ENCODE data around the gene ARMC5. TPM values are rescaled to one million over a fixed set of nuclear protein-coding genes. Genes with fewer than 3 reads are reported as not detected.
"Not testable (repeated sequence)": the region's sequence is repeated elsewhere in the genome, so short reads cannot be mapped to it uniquely, and the experiment has no call there.

ARMC5 gene
- polyA plus RNA-seq, 1 donor from 2014 or later, result 9.5 TPM

DNA sequence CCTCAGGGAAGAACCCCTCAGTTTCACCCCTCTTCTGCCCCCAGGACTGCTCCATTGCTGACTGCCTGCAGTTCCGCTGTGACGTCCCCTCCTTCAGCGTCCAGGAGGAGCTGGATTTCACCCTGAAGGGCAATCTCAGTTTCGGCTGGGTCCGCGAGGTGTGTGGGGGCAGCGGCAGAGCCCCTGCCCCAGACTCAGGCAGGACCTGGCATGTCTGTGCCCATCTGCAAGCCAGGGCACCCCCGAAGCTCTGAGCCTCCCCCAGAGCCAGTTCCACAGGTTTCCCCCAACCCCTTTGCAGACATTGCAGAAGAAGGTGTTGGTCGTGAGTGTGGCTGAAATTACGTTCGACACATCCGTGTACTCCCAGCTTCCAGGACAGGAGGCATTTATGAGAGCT, 35.5 kb upstream of the ARMC5 start:
- Mint-ChIP-seq H3K4me1 (peaks cover 0 to 4% (median 0%) of the 10 kb centered on the region in 3 donors), H3K27me3 (peaks cover 16% of the 10 kb centered on the region), H3K4me3 (no peak overlapping the region), H3K27ac (no peak overlapping the region), H3K9me3 (peaks cover 0 to 2% (median 0%) of the 10 kb centered on the region in 3 donors), H3K36me3 (no peaks in the 10 kb centered on the region)

DNA sequence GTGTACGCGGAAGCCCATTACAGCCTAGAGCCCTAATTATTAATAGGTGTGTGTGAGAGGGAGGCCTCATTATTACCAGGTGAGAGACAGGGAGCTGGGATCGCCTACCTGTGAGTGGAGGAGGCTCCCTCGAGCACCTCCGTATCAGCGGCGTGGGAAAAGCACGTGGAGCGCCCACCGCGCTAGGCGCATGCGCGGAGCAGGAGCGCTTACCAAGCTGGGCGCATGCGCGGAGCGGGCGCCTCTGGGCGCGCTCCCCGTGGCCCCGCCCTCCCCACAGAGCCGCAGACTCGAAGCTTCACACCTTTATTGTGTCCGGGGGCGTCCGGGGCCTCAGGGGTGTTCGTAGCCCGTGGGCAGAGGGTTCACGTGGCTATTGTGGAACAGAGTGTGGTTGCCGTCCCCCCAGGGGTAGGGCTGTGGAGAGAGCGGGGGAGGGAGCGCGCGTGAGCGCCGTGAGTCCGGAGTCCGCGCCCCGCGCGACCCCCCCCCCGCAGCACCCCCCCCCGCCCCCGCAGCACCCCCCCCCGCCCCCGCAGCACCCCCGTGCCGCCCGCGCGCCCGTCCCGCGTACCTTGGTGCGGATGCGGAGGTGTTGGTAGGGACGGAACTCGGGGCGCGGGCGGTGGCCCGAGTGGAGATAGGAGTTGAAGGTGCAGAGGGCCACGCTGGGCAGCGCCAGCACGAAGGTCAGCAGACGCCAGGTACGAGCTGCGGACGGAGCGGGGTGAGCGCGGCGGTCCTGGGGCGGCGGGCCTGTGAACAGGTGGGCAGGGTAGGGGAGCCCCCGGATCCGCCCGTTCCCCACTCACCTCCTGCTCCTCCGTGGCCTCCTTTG, 31.6 kb upstream of the ARMC5 start:
- peak overlapping the region in 1 of 4 donors; percentile 9 for H3K4me3 Mint-ChIP-seq
- peaks cover 16% of the 10 kb centered on the region for H3K27me3 Mint-ChIP-seq
- no peaks in the 10 kb centered on the region for H3K9me3 Mint-ChIP-seq
- no peaks in the 10 kb centered on the region for H3K36me3 Mint-ChIP-seq
- peaks cover 0 to 5% (median 4%) of the 10 kb centered on the region in 3 donors for H3K4me1 Mint-ChIP-seq
- peak overlapping the region in 2 of 3 donors; percentile 27 to 48 for H3K27ac Mint-ChIP-seq

DNA sequence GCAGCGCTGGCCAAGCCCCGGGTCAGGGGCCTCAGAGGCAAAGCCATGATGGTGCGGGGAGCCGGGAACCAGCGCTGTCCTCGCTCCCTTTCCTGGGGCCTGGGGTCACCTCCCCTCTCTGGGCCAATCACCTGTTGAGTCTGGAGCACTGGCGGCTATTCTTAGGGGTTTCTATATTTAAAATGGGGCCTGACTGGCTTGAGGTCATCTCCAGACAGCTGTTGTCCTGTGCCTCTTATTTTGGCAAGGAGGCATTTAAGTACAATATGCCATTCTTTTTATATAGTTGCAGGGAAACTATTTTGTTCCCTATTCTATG, 31.1 kb upstream of the ARMC5 start, which contains the start of gene COX6A2:
Gene COX6A2 (minus strand): TSS at position 82 of the 319 bp plus-strand sequence. CDS start 35 bp downstream, at position 47.
- Mint-ChIP-seq H3K9me3 (no peaks in the 10 kb centered on the region), H3K27me3 (peaks cover 13% of the 10 kb centered on the region), H3K36me3 (no peaks in the 10 kb centered on the region), H3K4me1 (peaks cover 0 to 5% (median 4%) of the 10 kb centered on the region in 3 donors), H3K27ac (peak within 1 kb of the TSS in 2 of 3 donors; percentile 27 to 48), H3K4me3 (peak within 1 kb of the TSS in 2 of 4 donors; percentile 41 to 45)

DNA sequence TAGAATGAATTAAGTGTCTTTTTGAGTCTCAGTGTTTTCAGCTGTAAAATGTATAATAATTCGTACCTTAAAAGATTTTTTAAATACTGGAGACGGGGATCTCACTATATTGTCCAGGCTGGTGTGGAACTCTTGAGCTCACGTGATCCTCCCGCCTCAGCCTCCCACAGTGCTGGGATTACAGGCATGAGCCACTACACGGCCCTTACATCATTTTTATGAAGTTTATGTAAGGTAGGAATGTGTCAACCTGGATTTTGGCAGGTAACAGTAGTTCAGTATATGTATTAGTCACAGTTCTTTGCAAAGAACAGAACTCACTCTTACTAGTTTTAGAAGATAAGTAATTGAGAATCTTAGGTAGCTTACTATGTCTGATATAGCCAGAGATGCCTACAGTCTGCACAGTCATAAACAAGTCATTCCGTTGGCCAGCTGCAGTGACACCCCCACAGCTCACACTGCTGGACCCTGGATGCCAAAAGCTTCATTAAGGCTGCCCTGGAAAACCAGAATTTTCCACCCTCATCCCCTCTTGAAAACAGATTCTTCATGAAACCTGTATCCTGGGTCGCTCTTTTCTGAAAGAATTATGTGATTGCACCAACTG, 30.6 kb upstream of the ARMC5 start:
- no peaks in the 10 kb centered on the region for H3K36me3 Mint-ChIP-seq
- peaks cover 0 to 5% (median 4%) of the 10 kb centered on the region in 3 donors for H3K4me1 Mint-ChIP-seq
- peak overlapping the region in 1 of 3 donors; percentile 42 for H3K27ac Mint-ChIP-seq
- H3K4me3 Mint-ChIP-seq, result peak overlapping the region in 1 of 4 donors; percentile 41
- peaks cover 10% of the 10 kb centered on the region for H3K27me3 Mint-ChIP-seq
- H3K9me3 Mint-ChIP-seq, result no peaks in the 10 kb centered on the region

DNA sequence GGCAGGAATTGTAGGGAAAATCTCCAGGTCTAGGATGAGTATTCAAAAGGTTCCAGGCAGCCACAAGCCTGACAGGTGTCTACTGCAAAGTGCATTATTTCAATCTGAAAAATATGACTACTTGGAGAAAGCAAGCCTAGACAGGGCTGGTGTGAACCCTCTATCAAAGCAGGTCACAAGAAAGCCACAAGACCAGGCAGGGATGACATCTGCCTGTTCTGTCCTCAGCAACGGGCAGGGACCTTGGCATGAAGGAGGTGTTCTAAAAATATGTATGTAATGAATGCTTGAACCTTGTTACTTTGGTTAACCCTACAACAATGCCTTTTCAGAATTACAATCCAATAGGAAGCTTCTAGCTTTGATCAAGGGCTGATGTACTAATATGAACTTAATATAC, 30.0 kb upstream of the ARMC5 start:
- Mint-ChIP-seq H3K4me3 (peak overlapping the region in 1 of 4 donors; percentile 41), H3K9me3 (no peaks in the 10 kb centered on the region), H3K4me1 (peaks cover 0 to 5% (median 4%) of the 10 kb centered on the region in 3 donors), H3K27ac (no peak overlapping the region), H3K27me3 (peaks cover 10% of the 10 kb centered on the region), H3K36me3 (no peaks in the 10 kb centered on the region)

DNA sequence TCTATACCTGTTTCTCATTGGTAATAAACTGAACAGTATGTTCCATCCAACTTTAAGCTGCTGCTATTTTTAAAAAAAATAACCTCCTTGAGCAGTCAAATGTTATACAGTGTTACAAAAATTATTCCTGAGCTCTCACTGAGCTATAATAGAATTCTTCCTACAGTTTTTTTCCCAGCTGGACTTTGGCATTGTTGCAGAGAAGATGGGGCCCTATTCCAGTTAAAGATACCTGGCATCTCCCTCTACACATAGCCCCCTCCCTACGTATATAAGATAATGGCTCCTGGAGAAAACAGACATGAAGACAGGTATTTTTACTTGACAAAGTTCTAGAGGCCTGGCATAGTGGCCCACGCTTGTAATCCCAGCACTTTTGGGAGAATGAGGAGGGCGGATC, 29.5 kb upstream of the ARMC5 start:
- Mint-ChIP-seq H3K9me3 (no peaks in the 10 kb centered on the region), H3K4me3 (no peak overlapping the region), H3K27me3 (peaks cover 8% of the 10 kb centered on the region), H3K27ac (no peak overlapping the region), H3K4me1 (peaks cover 0 to 5% (median 4%) of the 10 kb centered on the region in 3 donors), H3K36me3 (no peaks in the 10 kb centered on the region)

DNA sequence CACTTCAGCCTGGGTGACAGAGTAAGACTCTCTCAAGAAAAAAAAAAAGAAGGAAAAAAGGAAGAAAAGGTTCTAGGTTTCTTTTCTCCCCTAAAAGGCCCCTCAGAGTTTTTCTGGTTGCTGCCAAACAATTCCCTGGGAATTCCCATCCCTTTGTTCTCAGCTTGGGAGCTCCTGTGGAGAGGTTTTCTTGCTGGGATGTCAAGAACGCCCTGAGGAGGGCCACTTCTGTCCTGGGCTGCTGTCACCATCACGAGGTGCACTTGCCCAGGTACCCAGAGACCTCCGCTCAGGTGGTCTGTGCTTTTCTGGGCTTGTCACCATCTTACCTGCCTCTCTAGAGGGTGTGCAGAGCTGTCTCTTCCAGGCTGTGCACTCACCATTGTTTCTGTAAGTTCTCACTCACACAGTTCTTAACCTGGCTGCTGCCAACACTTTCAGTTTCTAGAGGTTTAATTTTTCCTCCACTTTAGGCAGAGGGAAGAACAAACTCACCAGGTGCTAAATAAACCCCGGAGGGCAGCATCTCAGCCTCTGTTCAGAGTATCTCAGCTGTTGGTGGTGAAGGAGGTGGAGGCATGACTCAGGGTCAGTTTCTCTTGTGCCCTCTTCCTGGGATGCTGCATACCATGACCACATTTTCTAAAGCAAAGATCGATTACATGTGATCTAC, 28.8 kb upstream of the ARMC5 start:
- no peak overlapping the region for H3K27ac Mint-ChIP-seq
- H3K4me1 Mint-ChIP-seq, result peaks cover 0 to 5% (median 4%) of the 10 kb centered on the region in 3 donors
- H3K4me3 Mint-ChIP-seq, result no peak overlapping the region
- peaks cover 6% of the 10 kb centered on the region for H3K27me3 Mint-ChIP-seq
- H3K9me3 Mint-ChIP-seq, result no peaks in the 10 kb centered on the region
- no peaks in the 10 kb centered on the region for H3K36me3 Mint-ChIP-seq

DNA sequence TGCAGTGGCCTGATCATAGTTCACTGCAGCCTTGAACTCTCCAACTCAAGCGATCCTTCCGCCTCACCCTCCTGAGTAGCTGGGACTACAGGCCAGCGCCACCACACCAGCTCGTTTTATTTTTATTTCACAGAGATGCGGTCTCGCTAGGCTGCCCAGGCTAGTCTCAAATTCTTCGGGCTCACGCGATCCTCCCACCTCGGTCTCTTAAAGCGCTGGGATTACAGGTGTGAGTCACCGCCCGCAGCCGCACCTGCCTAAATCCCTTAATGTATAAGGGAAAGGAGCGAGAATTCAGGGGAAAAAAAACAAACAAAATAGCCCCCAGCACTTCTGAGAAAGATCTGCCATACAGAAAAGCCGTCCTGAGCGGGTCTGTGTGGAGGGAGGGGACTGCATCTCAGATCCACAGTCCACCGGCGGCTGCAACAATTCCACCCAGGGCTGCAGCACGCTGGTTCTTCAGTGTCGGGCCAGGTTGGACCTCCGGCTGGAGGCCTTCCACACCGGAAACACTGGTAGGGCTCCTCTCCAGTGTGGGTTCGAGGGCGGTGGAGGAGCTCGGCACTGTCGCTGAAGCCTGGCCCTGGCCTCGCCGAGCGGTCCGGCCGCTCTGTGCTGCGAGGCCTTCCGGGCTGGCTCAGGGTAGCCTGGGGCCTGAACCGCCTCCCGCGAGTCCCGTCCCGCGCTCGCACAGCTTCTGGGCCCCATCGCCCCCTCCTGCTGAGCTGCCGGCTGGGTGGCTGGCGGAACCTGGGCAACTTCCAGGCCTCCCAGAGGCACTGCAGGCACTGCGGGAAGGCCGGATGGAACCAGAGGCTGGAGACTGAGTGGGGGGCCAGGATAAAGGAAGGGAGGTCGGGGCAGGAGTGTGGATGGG, 23.7 kb upstream of the ARMC5 start:
- Mint-ChIP-seq H3K36me3 (no peaks in the 10 kb centered on the region), H3K9me3 (no peaks in the 10 kb centered on the region), H3K4me1 (peaks cover 11 to 17% (median 16%) of the 10 kb centered on the region in 3 donors), H3K27ac (no peak overlapping the region), H3K27me3 (peaks cover 4% of the 10 kb centered on the region), H3K4me3 (no peak overlapping the region)

DNA sequence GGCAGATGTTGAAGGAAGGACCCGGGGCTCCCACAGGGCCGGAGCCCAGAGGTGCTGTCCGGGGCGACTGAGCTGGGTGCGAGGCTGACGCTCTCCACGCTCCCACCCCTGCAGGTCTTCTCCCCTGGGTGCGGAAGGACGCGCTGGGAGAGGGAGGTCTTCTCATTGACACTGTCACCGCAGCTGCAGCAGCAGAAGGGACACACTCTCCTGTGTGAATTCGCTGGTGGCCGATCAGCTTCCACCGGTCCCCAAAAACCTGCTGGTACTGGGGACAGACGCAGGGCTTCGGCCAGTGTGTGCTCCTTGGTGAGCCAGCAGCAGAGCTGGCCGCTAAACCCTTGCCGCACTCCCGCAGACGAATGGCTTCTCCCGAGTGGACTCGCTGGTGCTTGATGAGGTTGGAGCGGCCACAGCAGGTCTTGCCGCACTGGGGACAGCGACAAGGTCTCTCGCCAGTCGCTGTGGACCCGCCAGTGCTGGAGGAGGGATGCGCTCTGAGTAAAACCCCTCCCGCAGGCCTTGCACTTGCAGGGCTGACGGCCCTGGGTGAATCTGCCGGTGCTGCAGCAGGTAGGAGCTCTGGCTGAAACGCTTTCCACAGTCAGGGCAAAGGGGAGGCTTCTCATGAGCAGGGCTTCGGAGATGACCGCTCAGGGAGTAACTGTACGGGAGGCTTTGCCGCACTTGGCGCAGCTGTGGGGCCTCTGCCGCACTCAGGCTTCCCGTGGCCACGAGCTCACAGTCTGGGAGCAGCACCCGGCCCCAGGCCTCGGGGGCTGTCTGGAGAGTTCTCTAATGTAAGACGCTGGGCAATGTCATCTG, 22.9 kb upstream of the ARMC5 start:
- H3K9me3 Mint-ChIP-seq, result no peaks in the 10 kb centered on the region
- peaks cover 11 to 17% (median 14%) of the 10 kb centered on the region in 3 donors for H3K4me1 Mint-ChIP-seq
- peaks cover 4% of the 10 kb centered on the region for H3K27me3 Mint-ChIP-seq
- H3K36me3 Mint-ChIP-seq, result no peaks in the 10 kb centered on the region
- H3K27ac Mint-ChIP-seq, result no peak overlapping the region
- H3K4me3 Mint-ChIP-seq, result no peak overlapping the region

DNA sequence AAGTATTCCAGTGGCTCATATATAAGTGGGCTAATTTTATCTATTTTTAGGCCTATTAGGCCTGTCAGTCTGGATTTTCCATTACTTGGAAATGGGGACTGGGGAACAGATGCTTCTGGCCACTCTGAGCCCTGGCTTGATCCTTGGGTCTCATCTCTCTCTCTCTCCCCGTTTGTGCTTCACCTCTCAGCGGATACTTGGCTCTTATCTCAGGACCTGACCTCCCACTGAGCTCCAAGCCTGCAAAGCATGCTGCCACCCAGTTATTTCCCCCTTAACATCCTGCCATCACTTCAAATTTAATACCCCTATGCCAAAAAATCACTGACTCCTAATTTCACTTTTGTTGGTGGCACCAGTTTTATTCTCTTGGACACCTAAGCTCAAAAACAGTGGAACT, 20.9 kb upstream of the ARMC5 start:
- peaks cover 15 to 22% (median 19%) of the 10 kb centered on the region in 3 donors for H3K4me1 Mint-ChIP-seq
- no peaks in the 10 kb centered on the region for H3K36me3 Mint-ChIP-seq
- H3K9me3 Mint-ChIP-seq, result no peaks in the 10 kb centered on the region
- no peak overlapping the region for H3K4me3 Mint-ChIP-seq
- peaks cover 4% of the 10 kb centered on the region for H3K27me3 Mint-ChIP-seq
- no peak overlapping the region for H3K27ac Mint-ChIP-seq

DNA sequence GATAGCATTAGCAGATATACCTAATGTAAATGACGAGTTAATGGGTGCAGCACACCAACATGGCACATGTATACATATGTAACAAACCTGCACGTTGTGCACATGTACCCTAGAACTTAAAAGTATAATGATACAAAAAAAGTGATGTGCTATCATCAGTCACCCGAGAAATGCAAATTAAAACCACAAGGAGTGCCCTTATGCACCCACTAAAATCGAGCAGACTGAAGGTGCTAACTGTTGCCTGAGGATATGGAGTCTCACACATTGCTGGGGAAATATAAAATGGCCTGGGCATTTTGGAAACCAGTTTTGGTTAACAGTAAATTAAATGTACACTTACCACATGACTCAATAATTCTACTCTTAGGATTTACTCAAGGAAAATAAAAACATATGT, 20.3 kb upstream of the ARMC5 start:
- peaks cover 15 to 22% (median 19%) of the 10 kb centered on the region in 3 donors for H3K4me1 Mint-ChIP-seq
- not testable (repeated sequence) for H3K9me3 Mint-ChIP-seq, H3K27me3 Mint-ChIP-seq, H3K27ac Mint-ChIP-seq, H3K36me3 Mint-ChIP-seq
- H3K4me3 Mint-ChIP-seq, result peak overlapping the region in 2 of 4 donors; percentile 1

DNA sequence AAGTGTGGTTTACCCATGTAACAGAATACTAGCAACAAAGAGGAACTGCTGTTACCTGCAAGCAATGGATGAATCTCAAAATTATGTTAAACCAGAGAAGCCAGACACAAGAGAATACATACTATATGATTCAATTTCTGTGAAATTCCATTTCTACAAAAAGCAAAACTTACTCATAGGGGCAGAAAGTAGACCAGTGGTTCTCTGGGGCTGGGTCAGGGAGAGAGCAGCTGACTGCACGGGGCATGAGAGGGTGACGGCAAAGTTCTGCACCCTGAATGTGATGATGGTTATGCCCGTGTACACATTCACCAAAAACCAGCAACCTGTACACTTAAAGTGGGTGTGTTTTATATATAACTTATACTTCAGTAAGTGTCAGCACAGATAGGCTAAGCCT, 19.8 kb upstream of the ARMC5 start:
- Mint-ChIP-seq H3K4me3 (peak overlapping the region in 2 of 4 donors; percentile 1), H3K4me1 (peaks cover 15 to 22% (median 19%) of the 10 kb centered on the region in 3 donors), H3K9me3 (no peaks in the 10 kb centered on the region), H3K27ac (no peak overlapping the region), H3K36me3 (no peaks in the 10 kb centered on the region), H3K27me3 (peaks cover 4% of the 10 kb centered on the region)

DNA sequence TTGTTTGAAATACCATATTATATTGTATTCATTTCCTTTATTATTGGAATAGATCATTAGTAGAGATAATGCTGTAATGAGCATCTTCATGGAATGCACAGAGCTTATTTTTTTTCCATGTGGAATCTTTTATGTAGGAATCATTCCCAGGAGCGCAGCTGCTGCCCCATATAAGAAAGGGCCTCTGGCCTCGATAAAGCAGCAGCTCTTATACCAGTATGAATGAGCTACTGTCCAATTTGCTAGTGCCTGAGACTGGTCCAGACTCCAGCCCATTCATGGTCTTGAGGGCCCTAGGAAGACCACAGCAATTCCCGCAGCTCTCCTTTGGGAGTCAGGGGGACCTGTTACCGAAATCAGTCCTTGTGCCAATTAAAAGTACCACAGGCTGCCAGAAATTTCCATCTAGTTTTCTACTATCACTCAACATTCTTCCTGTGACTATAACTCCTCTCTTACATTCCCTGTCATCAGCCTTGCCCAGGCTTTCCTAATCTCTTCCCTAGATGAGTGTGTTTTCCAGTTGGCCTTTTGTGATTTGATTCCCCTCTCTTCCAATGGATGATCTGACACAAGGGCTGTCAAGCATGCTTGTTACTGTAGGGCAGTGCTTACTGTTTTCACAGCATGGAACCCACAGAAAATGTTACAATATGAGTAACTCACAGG, 18.7 kb upstream of the ARMC5 start:
- Mint-ChIP-seq H3K4me1 (peaks cover 15 to 22% (median 19%) of the 10 kb centered on the region in 3 donors), H3K4me3 (peak overlapping the region in 3 of 4 donors; percentile 1 to 59 (median 56)), H3K27me3 (peaks cover 4% of the 10 kb centered on the region), H3K36me3 (no peaks in the 10 kb centered on the region), H3K9me3 (no peaks in the 10 kb centered on the region), H3K27ac (no peak overlapping the region)

Data from IgD-negative memory B cell (primary cell).